ENCODE data around the gene EVX2. TPM values are rescaled to one million over a fixed set of nuclear protein-coding genes. Genes with fewer than 3 reads are reported as not detected.

The EVX2 gene
- total RNA-seq, 4 donors from 2014 or later = not detected

- 19 to 22% methylated on average over 19 to 24 of the region's 24 CpGs for WGBS, 2 donors (ENCODE audit: low coverage in 1 of 2)
- Histone ChIP-seq H3K4me3 (peak overlapping the region in 2 of 4 donors; percentile 12 to 16), H3K27me3 (peaks cover 100% of the 10 kb centered on the region), H3K4me1 (peaks cover 0 to 24% (median 17%) of the 10 kb centered on the region in 4 donors), H3K27ac (peak overlapping the region in 3 of 4 donors; percentile 35 to 70 (median 42)), H3K36me3 (no peaks in the 10 kb centered on the region), H3K9me3 (no peaks in the 10 kb centered on the region)
- intact Hi-C loops (cut with DNase I; ENCODE audit: low total_unique reads) (no loop called here), in situ Hi-C loops (cut with MboI; ENCODE audit: low pct_ligation_motif_present in 1 of 4, low pct_unique_long_range_greater_than_20kb in 1 of 4, low sequenced_read_pairs in 3 of 4) (loop anchor here in 3 of 4 donors (25.0 kb wide), 2 partner anchors 694 to 1019 kb away; no protein-coding TSS in a partner anchor)
- DNase-seq = peak; percentile 68
- TF ChIP-seq POLR2A (IDR thresholded peaks at IDR 0.05) (no peak), CTCF (IDR thresholded peaks at IDR 0.05) (peak; percentile 45 to 59 (median 53))
These were observed 35.0 kb upstream of the EVX2 start for GRCh38 chr2:176118601-176119339.

DNA sequence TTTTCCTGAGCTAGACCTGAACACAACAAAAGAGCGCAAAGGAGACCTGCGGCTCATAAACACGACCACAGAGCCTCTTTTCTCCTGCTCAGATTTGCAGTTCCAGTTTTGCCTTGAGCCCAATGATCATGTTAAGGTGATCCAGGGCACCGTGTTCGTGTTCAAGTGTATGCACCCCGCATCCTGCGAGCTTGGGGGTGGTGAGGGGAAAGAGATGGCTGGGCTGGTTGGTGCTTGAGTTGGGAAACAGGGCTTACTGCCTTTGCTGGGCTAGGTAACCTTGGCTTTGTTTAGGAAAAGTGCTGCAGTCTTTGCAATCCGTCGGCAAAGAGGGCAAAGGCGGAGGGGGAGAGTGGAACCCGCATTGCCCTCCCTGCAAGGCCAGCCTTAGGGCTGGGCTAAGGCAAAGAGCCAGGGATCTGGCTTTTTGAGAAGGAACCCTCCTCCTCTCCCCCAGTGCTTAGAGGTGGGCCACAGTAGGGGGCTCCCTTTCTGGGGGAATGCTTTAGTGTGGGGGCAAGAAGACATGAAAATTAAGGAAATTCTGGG lies 34.1 kb upstream of the EVX2 start:
- peaks cover 0 to 18% (median 11%) of the 10 kb centered on the region in 4 donors for H3K4me1 ChIP-seq
- no peaks in the 10 kb centered on the region for H3K9me3 ChIP-seq
- 31 to 64% methylated on average over 5 to 11 of the region's 11 CpGs for WGBS, 2 donors (ENCODE audit: low coverage in 1 of 2)
- TF ChIP-seq EP300 (IDR thresholded peaks at IDR 0.05; ENCODE audit: low read depth) = no peak
- no peak for TF ChIP-seq POLR2AphosphoS5 (IDR thresholded peaks at IDR 0.05)
- TF ChIP-seq CTCF (IDR thresholded peaks at IDR 0.05) = no peak
- no peak for TF ChIP-seq POLR2A (IDR thresholded peaks at IDR 0.05)
- H3K36me3 ChIP-seq = no peaks in the 10 kb centered on the region
- H3K4me3 ChIP-seq = peak overlapping the region in 1 of 4 donors; percentile 8
- DNase-seq = no peak
- H3K27me3 ChIP-seq = peaks cover 100% of the 10 kb centered on the region
- peak overlapping the region in 3 of 4 donors; percentile 42 to 70 (median 59) for H3K27ac ChIP-seq
- in situ Hi-C loops (cut with MboI; ENCODE audit: low pct_ligation_motif_present in 1 of 4, low pct_unique_long_range_greater_than_20kb in 1 of 4, low sequenced_read_pairs in 3 of 4) (loop anchor here in 3 of 4 donors (25.0 kb wide), 2 partner anchors 694 to 1019 kb away; no protein-coding TSS in a partner anchor), intact Hi-C loops (cut with DNase I; ENCODE audit: low total_unique reads) (no loop called here)

- no peak for TF ChIP-seq EP300 (IDR thresholded peaks at IDR 0.05; ENCODE audit: low read depth)
- TF ChIP-seq CTCF (IDR thresholded peaks at IDR 0.05) = no peak
- TF ChIP-seq POLR2A (IDR thresholded peaks at IDR 0.05) = no peak
- no peak for TF ChIP-seq POLR2AphosphoS5 (IDR thresholded peaks at IDR 0.05)
- no peaks in the 10 kb centered on the region for H3K9me3 ChIP-seq
- in situ Hi-C loops (cut with MboI; ENCODE audit: low pct_ligation_motif_present in 1 of 4, low pct_unique_long_range_greater_than_20kb in 1 of 4, low sequenced_read_pairs in 3 of 4) (loop anchor here in 3 of 4 donors (25.0 kb wide), 2 partner anchors 695 to 1020 kb away; no protein-coding TSS in a partner anchor), intact Hi-C loops (cut with DNase I; ENCODE audit: low total_unique reads) (no loop called here)
- peaks cover 0 to 14% (median 9%) of the 10 kb centered on the region in 4 donors for H3K4me1 ChIP-seq
- no peak for DNase-seq
- peak overlapping the region in 3 of 4 donors; percentile 42 to 70 (median 59) for H3K27ac ChIP-seq
- no peaks in the 10 kb centered on the region for H3K36me3 ChIP-seq
- H3K27me3 ChIP-seq = peaks cover 100% of the 10 kb centered on the region
- 44 to 60% methylated on average over 1 to 40 of the region's 40 CpGs for WGBS, 2 donors (ENCODE audit: low coverage in 1 of 2)
- H3K4me3 ChIP-seq = peak overlapping the region in 1 of 4 donors; percentile 8
These were observed 33.5 kb upstream of the EVX2 start for GRCh38 chr2:176117162-176117822.
